GM19099 (cell line): Measurements from ENCODE around the gene MYO1E.

Experiments
- POLR2A ChIP-seq: IDR thresholded peaks from 3 replicates; pipeline ENCODE4 v1.6.1; 2011; ENCODE audit warnings: low read depth; ENCODE audit not compliant: insufficient read length; ENCODE audit errors: extremely low read depth

The MYO1E gene

DNA sequence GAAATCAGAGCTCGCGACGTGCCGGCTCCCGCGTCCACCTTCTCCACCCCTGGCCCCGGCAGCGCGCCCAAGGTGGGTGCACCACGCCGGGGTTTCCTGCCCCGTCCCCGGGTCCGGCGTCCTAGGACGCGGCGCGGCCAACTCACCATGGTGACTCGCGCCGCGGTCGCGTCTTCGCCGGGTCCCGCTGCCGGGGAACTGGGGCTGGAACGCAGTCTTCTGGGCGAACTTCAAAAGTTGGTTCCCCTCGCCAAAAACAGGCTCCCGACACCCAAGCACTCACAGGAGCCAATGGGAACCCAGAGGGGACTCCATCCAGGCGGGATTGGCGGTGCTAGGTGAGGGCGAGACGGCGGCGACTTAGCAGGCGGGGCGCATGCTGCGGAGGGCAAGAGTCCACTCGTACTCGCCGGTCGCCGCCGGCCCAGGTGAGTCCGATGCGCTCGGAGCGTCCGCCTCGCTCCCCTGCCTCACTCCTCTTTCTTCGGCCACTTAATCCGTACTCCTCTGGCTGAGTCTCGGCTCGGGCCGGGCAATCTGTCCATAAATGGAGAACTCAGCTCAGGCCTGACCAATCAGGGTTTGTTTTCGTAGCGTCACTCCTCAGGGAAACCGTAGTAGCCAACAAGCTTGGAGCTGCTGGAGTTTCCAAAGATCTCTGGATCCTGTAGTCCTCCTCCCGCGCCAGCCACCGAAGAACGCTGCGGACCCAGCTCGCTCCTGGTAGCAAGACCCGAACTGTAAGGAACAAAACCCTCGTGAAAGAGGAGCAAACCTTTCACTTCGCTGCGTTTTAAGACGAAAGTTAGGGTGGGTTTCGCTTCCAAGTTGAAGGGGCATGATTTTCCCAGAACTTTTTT lies at the start of gene MYO1E:
Gene MYO1E (minus strand): TSS at position 520 of the 860 bp plus-strand sequence. CDS start 371 bp downstream, at position 149.
- peak; percentile 83 for TF ChIP-seq POLR2A

DNA sequence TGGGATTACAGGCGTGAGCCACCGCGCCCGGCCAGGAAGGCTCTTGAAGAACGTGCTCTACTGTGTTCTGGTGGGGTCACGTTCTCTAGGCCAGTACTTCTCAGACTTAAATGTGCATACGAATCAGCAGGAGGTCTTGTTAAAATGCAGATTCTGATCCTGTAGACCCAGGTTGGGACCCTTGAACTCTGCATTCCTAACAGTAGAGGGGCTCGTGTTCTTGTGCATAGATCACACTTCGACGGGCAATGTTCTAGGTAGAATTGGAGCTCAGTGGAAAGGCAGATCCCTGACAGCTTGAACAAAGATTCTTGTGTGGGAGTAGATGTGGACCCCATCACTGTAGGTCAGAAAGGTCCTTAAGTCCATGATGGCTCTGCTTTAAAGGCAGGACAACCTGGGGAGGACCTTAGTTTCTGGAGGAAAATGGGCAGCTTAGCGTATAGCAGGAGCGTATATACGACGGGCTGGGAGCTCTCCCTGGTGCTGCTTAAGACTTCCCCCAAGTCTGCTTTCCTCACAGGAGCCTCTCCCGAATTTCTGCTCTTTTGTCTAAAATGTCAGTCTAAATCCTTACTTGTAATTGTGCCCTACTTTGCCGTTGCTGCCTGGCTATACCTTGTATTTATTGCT lies 48.4 kb upstream of the MYO1E start:
- TF ChIP-seq POLR2A: no peak

DNA sequence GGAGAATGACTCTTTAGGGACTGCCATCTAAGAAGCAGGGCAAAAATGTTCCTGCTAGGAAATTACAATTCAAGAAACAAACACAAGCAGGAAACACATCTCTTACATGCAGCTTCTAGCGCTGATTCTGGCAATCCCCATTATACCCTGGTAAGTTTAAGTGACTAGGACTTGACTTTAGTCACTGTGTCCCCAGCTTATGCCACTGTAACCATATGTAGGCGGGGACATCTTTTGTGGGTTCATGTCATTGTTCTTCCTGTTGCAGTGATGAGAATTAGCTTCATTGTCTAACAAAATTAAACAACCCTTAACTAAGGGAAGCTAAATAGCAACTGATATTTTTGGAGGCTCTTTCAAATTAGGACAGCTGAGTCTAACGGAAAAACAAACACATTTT lies 47.4 kb upstream of the MYO1E start:
- TF ChIP-seq POLR2A: no peak

DNA sequence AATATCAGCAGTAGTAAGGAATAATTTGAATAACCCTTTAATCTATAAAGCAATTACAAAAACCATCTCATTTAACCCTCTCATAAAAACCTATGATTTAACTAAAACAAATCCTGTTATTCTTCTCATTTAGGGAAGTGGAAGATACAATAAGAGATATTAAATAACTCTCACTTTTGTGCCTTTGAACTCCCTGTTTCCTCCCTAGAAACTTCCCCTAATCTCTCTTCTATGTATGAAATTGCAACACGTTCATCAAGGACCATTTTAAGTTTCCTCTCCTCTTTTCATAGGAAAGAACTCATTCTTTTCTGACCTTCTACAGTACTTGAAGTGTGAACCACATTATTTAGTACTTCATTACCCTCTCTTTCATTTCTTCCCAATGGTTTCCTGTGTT lies 46.5 kb upstream of the MYO1E start:
- TF ChIP-seq POLR2A: no peak

DNA sequence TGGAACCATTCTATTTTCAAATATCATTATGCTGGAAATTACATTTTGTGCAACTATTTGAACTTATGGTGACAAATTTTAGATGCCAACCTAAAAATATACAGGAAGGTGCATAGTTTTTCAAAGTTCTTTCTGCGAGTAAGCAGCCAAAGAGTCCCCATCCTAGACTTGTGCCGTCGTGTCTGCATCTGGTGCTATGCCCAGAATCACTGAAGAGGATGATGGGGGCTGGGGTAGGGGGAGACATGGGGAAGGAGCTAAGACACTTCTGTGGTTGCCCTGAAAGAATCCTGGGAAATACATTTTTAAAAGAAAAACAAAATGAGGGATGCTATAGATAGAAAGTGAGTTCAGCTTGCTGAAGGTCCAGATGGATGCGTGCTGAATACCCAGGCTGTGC lies 44.1 kb upstream of the MYO1E start:
- no peak for TF ChIP-seq POLR2A

DNA sequence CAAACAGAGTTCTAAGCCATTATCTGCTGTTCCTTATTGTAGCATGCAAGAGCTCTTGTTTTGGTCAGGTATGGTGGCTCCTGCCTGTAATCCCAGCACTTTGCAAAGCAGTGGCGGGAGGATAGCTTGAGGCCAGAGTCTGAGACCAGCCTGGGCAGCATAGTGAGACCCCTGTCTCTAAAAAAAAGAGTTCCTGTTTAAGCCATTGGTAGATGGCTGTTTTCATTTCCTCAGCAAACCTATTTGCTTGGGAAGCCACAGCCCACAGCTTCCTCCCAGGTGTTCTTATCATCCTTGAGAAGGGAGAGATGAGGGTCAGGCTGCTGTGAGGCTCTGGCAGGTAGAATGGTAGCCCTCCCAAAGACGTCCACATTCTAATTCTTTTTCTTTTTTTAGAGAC lies 40.9 kb upstream of the MYO1E start:
- TF ChIP-seq POLR2A: no peak

DNA sequence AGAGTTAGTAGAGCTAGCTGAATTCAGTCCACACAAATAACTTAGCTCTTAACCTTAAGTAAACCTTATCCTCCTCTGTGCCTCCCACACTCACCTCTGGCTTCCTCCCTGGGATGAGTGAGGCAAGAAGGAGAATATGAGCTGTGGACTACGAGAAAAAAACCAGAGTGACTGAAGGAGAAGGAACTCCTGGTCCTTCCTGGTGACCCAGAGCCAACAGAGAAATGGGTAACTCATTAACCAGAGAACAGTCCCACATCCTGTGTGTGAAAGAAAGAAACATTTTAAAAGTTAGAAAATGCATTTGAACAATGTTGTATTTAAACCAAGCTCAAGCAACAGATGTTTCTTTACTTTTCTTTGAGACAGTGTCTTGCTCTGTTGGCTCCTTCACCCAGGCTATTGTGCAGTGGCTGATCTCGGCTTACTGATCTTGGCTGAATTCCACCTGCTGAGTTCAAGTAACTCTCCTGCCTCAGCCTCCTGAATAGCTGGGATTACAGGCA lies 37.8 kb upstream of the MYO1E start:
- TF ChIP-seq POLR2A: peak; percentile 52

DNA sequence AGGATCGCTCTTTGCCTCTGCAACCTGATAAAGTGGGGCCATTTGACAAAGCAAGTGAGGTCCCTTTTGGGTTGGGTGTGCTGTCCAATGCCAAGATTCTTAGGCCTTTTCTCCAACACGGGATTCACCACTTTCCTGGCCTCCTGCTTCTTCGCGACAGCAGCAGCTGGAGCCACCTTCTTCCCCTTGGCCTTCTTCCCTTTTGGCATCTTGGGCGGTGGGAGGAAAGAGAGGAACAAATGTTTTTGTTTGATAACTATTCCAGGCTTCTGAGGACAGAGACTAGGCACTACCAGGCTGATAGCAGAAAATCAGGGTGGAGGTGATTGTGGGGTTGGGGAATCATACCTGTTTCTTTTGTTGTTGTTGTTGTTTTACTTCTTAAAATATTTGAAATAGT lies 35.3 kb upstream of the MYO1E start:
- no peak for TF ChIP-seq POLR2A

DNA sequence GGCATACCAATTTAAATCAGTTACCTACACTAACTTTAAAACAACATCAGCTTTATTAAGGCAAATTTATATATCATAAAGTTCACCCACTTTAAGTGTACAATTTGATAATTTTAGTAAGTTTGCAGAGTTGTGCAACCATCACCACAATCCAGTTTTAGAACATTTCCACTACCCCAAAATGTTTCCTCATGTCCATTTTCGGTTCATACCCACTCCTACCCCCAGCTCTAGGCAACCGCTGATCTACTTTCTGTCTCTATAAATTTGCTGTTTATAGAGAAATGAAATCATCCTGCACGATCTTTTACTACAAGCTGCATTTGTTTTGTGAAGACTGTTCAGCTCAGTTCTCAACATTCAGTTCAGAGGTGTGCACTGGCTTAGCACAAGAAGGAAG lies 33.8 kb upstream of the MYO1E start:
- no peak for TF ChIP-seq POLR2A

DNA sequence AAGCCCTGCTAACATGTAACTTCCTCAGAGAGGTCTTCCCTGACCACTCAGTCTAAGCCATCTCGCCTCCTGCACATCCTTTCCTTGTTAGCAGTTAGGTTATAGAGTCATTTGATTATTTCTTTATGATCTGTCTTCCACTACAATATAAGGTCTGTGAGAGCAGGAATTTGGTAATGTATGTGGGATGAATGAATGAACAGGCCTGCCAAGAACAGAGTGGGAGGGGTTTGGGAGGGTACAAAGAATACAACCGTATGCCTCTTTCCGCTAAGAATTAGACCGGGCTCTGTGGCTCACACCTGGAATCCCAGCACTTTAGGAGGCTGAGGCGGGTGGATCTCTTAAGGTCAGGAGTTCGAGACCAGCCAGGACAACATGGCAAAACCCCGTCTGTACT lies 32.4 kb upstream of the MYO1E start:
- TF ChIP-seq POLR2A: no peak

DNA sequence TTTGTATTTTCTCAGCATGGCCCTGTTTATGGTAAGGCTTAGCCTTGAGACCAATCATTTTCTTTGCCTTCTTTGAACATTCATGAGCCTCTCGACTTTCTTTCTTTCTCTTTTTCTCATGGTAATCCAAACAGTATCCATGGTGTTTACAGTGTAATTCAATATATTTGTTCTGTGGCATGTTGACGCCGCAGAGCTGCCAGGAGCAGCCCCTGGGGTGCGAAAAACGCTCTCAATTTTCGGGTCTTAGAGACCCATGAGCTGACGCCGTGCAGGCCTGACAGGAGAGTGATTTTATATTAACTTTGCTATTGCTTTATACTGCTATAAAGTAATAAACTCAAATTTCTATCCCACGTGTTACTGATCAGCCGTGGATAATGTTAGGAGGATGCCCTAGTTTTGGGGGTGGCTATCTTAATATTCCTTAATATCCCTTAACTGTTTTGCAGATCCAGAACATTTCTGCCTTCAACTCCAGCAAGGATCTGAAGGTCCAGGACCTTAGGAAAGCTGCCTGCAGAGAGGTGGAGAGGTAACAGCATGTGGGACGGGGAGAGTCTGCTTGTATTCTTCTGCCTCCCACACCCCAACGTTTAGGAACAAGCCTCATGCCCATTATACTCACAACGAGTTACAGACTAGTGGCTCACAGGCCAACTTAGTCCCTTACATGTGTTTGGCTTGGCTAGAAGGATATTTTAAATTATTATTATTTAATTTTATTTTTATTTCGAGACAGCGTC lies 29.3 kb upstream of the MYO1E start:
- no peak for TF ChIP-seq POLR2A

DNA sequence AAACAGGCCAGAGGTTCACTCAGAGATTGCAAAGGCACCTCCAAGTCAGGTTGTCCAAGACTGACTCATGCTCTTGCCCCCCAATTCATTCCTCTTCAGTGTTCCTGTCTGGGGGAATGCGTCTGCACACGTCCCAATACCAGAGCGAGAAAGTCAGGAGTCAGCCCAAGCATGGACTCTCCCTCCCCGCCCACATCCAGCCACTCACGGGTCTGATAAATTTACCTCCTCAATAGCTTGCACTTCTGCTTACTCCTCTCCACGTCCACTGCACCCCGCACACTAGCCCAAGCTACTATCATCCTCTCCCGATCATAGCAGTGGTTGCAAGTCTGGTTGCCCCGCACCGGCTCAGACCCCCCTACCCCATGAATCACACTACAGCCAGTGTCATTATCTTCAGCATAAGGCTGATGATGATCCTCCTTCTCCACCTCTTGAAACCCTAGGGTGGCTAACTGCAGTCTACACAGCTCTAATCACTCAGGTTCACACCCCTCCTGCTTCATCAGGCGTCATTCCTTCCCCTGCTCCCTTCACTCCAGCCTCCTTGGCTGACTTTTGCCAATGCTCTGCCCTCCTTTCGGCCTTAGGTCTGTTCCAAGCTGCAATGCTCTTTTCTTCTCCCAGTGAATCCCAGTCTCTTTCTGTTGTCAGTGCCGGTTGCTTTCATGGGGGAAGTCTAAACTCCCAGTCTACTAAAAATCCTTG lies 27.6 kb upstream of the MYO1E start:
- TF ChIP-seq POLR2A: no peak

DNA sequence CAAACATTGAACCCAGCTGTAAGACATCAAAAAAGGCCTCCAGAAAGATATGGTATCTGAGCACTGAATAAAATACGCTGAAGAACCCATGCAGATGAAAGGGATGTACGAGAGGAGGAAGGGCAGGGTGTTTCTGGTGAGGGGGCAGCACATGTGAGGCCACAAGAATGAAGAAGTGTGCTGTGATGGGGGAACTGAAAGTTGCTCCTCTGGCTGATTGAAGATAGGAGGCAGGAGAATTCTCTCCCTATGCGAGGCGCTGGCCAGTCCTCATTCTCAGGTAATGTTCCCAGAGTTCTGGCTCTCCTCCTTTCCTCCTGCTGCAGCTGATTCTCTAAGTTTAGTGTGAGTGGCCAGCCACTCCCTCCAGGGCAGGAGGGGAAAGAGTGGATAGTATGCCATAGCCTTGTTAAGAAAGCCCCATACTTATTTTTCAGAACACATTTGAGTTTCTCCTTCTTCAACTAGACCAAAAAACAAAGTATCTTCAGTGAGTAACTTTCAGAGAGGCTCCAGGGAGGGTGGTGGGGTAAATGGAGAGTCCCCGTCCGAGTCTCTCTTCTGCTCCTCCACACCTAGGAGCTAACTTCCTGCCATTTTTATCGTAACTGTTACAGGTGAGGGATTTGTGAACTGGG lies 26.9 kb upstream of the MYO1E start:
- no peak for TF ChIP-seq POLR2A

DNA sequence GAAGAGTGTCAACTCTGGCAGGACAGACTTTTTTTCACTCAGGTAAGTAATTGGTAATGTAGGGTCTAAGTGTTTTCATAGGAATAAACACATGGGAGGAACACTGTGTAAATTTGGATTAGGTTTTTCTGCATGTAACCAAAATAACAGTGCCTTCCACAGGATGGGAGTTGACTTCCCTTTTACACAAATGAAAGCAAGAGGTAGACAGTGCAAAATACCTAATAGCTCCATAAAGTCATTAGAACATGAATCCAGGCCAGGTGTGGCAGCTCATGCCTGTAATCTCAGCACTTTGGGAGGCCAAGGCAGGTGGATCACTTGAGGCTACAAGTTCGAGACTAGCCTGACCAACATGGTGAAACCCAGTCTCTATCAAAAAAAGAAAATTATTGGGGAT lies 25.5 kb upstream of the MYO1E start:
- no peak for TF ChIP-seq POLR2A
